HG03159 (cell line): ENCODE measurements around the gene MYCBP.
"Not testable (repeated sequence)": the region's sequence is repeated elsewhere in the genome, so short reads cannot be mapped to it uniquely, and the experiment has no call there.

Experiments
- ATAC-seq: cut with Tn5 transposase; IDR thresholded peaks from one replicate; pipeline ENCODE4 v1.9.1; 2021; ENCODE audit warnings: mild to moderate bottlenecking, moderate library complexity; ENCODE audit not compliant: unreplicated experiment

MYCBP gene

DNA sequence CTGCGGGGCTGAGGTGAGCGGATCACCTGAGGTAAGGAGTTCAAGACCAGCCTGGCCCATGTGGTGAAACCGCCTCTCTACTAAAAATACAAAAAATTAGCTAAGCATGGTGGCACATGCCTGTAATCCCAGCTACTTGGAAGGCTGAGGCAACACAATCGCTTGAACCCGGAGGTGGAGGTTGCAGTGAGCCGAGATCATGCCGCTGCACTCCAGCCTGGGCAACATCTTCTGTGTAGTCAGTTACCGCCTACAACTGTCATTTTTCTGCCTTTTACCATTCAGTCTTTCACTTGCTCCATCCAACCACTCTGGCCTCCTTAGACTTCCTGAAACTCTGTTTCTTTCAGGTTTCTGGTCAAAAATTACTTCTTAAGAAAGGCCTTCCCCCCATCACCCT, 2.2 kb downstream of the MYCBP start:
- ATAC-seq, result no peak

DNA sequence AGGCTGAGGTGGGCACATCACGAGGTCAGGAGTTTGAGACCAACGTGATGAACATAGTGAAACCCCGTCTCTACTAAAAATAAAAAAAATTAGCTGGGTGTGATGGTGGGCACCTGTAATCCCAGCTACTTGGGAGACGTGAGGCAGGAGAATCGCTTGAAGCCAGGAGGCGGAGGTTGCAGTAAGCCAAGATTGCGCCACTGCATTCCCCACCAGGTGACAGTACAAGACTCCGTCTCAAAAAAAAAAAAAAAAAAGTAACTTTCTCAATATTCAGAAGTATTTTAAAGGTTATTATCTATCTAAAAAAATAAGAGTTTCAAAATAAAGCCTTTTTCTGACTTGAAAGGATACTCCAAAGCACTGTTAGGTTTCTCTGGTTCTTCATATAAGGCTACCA, 5.9 kb downstream of the MYCBP start:
- no peak for ATAC-seq

DNA sequence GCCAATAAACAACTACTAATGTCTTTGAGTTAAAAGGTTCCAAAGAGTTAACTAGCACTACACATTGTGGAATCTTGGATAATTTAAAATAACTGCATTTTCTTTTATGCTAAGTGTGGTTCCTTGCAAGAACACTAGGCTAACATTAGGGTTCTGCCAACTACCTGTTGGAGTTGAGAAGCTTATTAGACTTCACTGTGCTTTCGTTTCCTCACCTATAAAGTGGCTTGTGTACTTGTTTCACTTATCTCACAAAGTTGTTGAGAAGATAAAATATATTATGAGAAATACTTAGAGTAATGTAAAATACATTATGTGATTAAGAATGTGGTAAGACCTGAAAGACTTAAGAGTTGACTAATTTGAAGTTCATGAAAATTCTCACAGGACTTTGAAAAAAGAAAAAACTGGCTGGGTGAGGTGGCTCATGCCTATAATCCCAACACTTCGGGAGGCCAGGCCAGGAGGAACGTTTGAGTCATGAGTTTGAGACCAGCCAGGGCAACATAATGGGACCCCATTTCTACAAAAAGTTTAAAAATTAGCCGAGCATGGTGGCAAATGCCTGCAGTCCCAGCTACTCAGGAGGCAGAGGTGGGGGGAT, 7.9 kb downstream of the MYCBP start:
- ATAC-seq, result no peak

DNA sequence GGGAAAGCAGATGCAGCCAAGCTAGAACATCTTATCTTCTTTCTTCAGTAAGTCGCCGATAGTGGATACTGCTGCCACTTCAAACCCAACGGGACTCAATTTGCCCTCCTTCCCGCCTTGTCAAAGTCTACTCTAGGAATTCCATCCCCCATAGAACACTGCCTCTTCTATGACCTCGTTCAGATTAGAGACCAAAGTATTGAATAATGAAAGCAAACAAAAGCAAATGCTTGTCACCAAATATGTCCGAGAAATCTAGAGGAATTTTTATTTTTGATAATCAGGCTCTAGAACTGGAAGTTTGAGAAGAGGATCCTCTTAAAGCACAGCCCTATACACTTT, 12.7 kb downstream of the MYCBP start:
- no peak for ATAC-seq

DNA sequence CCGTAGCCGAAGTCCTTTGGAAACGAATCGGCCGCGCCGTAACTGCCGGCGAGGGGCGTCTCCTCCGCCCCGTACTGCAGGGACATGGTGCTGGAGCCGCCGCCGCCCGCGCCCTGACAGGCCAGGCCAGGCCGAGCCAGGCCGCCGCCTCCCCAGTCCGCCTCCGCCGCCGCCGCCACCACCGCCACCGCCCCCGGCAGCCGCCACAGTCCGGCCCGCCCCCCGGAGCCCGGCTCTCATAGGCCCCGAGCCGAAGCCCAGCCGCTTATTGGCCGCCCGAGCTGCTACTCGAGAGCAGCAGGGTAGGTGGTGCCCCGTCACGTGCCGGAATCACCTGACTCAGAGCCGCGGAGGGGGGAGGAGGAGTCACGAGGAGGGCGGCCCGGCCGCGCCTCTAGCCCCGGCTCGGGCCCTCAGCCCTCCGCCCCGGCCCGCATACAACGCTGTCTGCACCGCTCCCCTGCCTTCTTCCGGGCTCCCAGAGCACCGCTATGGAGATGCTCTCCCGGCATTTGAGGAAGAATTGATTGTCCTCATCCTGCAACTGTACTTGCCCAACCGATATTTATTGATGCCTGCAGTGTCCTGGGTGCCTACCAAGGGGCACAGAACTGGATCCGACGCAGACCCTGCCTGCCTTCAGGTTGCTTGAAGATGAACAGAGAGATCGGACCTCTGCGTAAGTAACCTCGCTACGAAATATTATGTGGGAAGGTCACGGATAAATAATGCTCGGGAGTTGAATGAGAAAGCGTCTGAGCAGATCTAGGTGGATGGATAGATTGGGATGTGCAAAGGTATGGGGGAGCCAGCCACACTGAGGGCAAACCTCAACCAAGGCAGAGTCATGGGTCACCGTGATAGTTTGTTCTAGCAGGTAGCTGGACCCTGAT, 13.3 kb downstream of the MYCBP start, which contains the start of gene RRAGC:
Gene RRAGC (minus strand): TSS at position 212 of the 893 bp plus-strand sequence. CDS start 126 bp downstream, at position 86.
- peak; percentile 95 for ATAC-seq

DNA sequence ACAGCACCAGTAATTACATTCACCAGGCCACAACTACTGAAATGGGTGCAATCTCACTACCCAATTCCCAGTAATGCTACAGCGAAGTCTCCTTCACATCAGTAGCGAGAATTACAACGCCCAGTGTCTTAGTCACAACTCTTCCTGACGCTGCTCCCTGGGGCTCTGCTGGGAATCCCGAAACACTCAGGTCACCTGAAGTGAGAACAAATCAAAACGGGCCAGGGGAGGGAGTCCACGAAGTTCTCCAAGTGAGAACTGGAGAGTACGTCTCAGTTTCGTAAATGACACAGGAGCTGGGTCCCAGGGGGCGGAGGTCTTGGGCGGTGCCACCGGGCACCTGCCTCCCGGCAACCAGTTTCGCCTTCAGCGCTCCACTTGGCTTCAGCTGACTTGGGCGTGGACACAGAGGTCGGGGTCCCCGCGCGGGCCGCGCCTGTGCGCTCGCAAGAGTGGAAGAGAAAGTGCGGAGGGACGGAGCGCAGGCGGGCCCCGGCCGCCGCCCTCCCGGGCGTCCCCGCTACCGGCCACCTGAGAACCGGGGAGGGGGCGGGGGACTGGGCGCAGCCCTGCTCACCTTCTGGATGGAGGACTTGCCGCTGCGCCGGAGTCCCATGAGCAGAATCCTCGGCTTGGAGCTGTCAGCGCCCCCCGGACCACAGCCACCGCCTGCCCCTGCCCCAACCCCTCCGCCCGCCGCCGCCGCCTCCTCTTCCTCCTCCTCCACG, 14.2 kb downstream of the MYCBP start:
- peak; percentile 25 for ATAC-seq

DNA sequence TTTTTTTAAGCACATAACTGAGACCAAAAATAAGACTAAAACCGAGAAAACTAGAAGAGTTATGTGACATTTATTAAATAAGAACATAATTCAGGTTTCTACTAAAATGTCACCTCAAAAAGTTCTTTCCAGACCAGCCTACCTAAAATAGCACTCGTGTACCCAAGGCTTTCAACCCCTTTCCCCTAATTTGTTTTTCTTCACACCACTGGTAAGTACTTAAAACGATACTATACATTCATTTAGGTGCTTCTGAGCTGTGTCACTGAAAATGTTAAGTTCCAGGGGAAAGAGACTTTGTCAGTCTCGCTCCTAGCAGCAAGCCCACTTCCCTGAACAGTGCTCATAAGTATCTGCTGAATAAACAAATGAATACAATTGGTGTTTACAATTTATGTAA, 20.4 kb downstream of the MYCBP start:
- ATAC-seq, result no peak

DNA sequence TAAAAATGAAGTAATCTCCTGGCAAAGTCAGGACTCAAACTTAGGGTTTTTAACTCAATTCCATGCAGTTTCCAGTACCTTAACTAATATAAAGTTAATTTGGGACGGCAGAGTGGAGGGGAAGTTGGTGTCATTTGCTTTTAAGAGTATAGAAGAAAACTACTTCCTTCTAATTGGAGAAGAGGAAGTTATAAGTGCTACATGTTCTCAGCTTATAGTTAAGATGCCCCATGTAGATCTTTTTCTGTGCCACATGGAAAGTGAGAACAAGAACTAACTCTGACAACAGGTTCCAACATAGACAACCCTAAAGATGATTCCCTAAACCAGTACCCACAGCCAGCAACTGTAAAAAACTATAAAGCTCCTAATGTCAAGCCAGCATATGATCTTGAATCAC, 25.1 kb downstream of the MYCBP start:
- no peak for ATAC-seq

DNA sequence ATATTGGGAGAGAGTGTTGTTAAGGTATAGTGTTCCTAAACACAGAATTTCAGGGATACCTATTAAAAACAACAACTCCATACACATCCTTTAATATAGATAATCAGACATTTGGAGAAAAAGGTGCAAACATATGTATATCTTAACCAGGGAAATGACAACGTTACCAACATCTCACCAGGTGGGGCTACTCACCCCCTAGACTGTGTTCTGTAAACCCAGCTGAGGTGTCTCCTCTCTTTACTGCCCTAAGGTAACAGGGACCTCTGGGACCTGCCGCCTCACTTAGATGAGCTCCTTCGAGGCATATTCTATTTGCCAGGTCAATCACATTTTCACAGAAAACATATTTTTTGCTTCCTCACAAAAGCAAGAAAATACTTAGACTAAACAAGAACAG, 26.9 kb downstream of the MYCBP start:
- no peak for ATAC-seq

DNA sequence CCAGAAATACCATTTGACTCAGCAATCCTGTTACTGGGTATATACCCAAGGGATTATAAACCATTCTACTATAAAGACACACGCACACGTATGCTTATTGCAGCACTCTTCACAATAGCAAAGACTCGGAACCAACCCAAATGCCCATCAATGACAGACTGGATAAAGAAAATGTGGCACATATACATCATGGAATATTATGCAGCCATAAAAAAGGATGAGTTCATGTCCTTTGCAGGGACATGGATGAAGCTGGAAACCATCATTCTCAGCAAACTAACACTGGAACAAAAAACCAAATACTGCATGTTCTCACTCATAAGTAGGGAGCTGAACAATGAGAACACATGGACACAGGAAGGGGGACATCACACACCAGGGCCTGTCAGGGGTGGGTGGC, 28.1 kb downstream of the MYCBP start:
- not testable (repeated sequence) for ATAC-seq

DNA sequence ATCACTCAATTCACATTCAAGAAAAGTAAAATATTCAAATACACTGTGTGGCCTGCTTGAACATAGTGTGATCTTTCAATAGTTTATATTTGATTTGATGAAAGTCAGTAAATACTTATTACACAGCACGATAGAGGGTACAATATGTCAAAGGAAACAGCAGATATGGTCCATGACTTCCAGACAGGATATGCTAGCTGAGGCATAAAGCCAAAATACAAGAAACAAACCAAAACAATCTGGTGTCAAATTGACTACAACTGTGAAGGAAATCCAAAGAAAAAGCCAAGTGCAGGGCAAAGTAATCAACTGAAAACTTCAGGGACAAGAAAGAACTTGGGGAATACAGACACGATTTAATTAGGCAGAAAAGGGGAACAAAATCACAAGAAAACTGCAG, 32.9 kb downstream of the MYCBP start:
- no peak for ATAC-seq

DNA sequence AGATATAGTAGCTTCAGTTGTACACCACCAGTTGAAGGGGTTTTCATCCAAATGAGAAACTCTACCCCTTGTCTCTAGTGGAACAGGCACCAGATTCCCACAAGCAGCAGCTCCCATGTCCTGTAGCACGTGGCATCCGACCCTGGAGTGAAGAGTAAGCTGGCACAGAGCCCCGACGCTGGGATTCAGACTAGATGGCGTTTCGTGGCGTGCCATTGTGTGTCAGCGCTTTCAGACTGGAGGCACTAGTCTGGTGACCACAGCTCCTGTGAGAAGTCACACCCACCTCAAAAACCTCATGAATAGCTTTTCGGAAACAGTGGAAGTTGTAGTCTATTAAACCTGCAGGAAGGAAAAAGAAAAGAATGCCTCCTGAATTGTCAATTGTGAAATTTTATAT, 33.8 kb downstream of the MYCBP start:
- no peak for ATAC-seq

DNA sequence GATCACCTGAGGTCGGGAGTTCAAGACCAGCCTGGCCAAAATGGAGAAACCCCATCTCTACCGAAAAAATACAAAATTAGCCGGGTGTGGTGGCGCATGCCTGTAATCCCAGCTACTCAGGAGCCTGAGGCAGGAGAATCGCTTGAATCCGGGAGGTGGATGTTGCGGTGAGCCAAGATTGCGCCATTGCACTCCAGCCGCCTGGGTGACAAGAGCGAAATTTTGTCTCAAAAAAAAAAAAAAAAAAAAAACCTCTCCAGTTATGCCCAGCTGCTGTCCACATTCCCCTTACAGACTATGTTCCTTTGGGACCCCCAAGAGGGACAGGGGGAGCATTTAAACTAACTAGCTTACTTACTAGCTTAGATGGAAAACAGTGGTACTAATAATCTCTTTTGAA, 36.8 kb downstream of the MYCBP start:
- not testable (repeated sequence) for ATAC-seq

DNA sequence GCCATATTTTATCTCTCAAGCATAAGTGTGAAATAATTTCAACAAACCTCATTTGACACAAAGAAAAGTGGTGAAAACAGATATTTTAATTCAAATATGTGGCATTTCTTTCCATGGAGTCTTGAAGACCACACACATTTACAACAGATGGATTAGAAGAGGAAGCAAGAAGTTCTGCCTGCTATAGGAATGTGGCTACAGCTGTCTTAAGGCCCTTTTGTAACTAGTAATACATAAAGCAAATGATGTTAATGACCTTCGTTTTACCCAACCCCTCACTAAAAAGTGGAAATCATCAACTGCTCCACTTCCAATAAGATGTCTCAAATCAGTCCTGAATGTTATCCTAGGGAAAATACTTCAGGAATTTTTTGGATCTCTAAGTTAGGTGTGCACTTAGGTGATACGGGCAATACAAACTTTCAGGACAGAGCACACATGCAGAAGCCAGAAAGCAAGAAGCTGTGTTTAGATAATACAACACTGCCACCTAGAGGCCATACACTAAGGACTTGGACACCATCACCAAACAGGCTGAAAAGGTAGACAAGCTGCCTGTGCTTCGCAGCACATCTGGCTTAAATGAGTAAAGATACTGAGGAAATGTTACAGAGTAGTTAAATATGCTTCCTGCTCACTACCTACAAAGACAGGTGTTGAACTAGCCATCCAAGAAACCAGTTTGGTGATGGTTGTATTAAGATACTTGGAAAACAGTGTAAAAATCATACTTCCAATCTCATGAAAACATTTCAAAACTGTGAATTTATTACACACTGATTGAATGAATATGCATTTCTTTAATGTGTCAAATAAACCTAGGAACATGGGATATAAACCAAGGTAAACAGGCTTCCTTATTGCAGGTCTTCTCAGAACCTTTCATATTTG, 38.0 kb downstream of the MYCBP start:
- no peak for ATAC-seq

DNA sequence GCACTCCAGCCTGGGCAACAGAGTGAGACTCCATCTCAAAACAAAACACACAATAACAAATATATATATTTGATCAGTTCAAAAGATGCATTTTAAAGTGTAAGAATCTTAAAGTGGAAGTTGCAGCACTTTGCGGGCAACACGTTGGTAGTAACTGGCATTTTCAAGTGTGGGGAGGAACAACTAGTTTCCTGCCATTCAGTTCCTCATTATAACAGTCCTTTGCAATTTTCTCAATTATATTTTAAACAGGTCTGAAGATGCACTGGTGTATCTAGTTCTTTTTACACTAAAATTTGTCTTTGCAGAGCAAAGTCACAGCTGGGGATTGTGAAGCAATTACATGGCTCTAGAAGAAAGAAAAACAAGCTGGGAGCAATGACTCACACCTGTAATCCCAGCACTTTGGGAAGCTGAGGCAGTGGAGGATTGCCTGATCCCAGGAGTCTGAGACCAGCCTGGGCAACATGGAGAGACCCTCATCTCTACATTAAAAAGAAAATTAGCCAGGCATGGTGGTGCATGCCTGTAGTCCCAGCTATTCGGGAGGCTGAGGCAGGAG, 38.8 kb downstream of the MYCBP start:
- ATAC-seq, result no peak

DNA sequence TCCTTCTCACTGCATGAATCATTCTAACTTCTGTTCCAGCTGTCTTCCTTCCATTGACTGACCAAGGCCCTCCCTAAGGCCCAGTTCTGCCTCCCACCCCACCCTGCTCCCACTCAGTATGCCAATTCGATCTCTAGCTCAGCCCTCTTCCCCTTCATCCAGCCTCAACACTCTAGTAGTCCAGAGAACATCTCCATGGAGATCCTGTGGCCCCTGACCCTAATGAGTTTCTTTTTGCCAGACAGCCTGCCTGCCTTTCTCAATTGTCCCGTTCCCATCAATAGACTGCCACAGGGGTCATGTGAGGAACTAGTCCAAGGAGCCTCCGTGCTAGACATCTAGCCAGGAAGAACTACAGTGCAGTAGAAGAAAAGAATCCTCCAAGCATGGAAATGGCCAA, 40.0 kb downstream of the MYCBP start:
- ATAC-seq, result no peak

DNA sequence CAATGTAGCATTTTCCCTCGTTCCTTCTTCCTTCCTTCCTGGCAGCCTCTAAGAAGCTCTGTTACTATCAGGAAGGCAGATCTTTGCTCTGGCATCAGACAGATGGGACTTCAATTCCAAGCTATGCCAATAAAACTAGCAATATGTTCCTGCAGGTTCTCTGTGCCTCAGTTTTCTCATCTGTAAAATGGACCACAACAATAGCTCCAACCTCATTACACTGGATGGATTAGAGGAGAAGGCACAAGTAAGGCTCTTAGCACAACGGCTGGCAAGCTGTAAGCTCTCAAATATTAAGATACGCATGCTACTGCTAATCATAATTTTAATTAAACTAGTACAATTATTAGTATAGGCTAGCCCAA, 40.8 kb downstream of the MYCBP start:
- no peak for ATAC-seq

DNA sequence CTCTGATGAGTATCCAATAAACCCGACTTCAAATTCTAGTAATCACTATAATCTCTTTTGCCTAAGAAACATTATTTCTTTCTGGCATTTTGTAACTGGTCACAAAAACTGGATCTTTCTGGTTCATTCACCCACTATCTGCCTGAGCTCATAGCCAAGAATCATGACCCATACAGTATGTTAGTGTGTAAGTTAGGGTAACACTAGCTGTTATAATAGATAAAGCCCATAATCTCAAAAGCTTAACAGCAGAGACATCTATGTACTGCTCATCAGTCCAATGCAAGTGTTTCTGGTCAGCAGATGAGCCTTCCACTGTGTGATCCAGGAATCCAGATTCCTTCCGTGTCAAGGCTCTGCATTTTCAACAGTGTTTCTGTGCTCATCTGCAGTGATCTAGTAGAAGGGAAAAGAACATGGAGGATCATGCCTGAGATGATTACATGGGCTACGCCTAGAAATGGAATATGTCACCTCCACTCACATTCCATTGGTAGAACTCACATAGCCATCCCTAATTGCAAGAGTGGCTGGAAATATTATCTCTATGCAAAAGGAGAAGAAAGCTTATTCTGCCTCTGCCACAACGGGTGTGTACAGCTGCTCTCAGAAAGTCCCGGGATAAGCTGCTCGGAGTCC, 41.3 kb downstream of the MYCBP start:
- ATAC-seq, result no peak

DNA sequence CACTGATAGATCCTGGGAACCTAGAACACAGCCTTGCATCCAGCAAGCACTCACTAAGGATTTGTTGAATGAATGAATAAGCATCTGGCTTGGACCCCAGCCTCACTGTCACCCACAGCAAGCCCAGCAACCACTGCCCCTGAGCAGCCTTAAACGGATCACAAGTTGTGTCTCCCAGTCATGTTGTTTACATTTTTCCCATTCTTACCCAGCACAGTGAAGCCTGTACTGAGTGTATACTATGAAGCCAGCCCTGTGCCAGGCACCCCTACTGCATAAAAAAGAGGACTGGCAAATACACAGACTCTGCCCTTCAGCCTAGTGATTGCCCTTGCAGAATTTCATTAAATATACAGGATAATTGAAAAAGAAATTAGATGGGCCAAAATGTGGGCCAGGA, 43.8 kb downstream of the MYCBP start:
- no peak for ATAC-seq

DNA sequence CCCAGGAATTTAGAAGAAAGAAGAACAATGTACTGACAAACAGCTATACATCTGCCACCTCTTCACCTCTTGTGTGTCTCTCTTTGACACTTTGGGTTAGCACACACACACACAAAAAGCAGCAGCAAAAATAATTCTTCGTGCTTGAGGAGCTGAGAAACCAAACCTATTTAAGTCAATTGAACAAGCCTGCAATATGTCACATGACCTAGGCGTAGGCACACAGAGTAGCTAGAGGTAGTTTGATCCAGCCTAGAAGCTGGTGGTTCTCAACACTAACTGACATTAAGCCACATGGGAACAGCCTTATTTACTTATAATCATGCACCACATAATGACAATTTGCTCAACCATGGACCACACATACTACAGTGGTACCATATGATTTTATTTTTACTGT, 45.8 kb downstream of the MYCBP start:
- no peak for ATAC-seq
